GM23338 (cell line): ENCODE data around the gene INPP4A. TPM values are rescaled to one million over a fixed set of nuclear protein-coding genes. Genes with fewer than 3 reads are reported as not detected.

ENCODE experiments used
- ATAC-seq: fragments of 200-7000 bp; cut with Tn5 transposase; 3 replicates; pipeline ENCODE4 v1.9.1; 2020
- DNase-seq: peaks from one replicate; pipeline ENCODE4 v3.0.0-alpha.2; 2015; ENCODE audit warnings: low spot score
- H2AFZ ChIP-seq: fragments of 200-600 bp; sonication (generic); 2 replicates; pipeline ENCODE4 v1.8.0; 2016; ENCODE audit warnings: antibody characterized with exemption, mild to moderate bottlenecking, moderate library complexity
- H3F3A ChIP-seq: fragments of 200-600 bp; sonication (generic); replicated peaks from 2 replicates; pipeline ENCODE4 v1.8.0; 2017; ENCODE audit warnings: antibody characterized with exemption, mixed run types, low read depth
- H3K27ac ChIP-seq: fragments of 200-600 bp; sonication (generic); 2 replicates; pipeline ENCODE4 v1.6.1; 2016; ENCODE audit warnings: low read depth
- H3K27me3 ChIP-seq: fragments of 200-600 bp; sonication (generic); 2 replicates; pipeline ENCODE4 v1.8.0; 2016; ENCODE audit warnings: mild to moderate bottlenecking, mixed run types, moderate library complexity; ENCODE audit not compliant: insufficient read depth
- H3K36me3 ChIP-seq: fragments of 200-600 bp; sonication (generic); 2 replicates; pipeline ENCODE4 v1.8.0; 2016; ENCODE audit warnings: mild to moderate bottlenecking; ENCODE audit not compliant: insufficient read depth
- H3K4me1 ChIP-seq: fragments of 200-600 bp; sonication (generic); 2 replicates; pipeline ENCODE4 v1.8.0; 2016; ENCODE audit warnings: mild to moderate bottlenecking, moderate library complexity; ENCODE audit not compliant: insufficient read depth
- H3K4me2 ChIP-seq: fragments of 200-600 bp; sonication (generic); 2 replicates; pipeline ENCODE4 v1.7.1; 2017; ENCODE audit warnings: mixed run types
- H3K4me3 ChIP-seq: fragments of 200-600 bp; sonication (generic); 2 replicates; pipeline ENCODE4 v1.6.1; 2016; ENCODE audit warnings: mixed run types
- H3K79me2 ChIP-seq: fragments of 200-600 bp; sonication (generic); replicated peaks from 2 replicates; pipeline ENCODE4 v1.8.0; 2017; ENCODE audit warnings: mild to moderate bottlenecking; ENCODE audit not compliant: insufficient read depth
- H3K9me2 ChIP-seq: fragments of 200-600 bp; sonication (generic); 2 replicates; pipeline ENCODE4 v1.8.0; 2017; ENCODE audit not compliant: insufficient read depth
- H4K20me1 ChIP-seq: fragments of 200-600 bp; sonication (generic); replicated peaks from 2 replicates; pipeline ENCODE4 v1.8.0; 2017; ENCODE audit warnings: mild to moderate bottlenecking; ENCODE audit not compliant: insufficient read depth
- H3K27ac Mint-ChIP-seq: 2 replicates; pipeline ENCODE4 v1.8.0; 2020; ENCODE audit warnings: inconsistent platforms, mild to moderate bottlenecking, moderate library complexity, mixed read lengths
- H3K27me3 Mint-ChIP-seq: 3 replicates; pipeline ENCODE4 v1.8.0; 2022; ENCODE audit warnings: low read depth, mild to moderate bottlenecking, moderate library complexity, mixed read lengths, inconsistent platforms; ENCODE audit not compliant: insufficient read depth, poor library complexity
- H3K36me3 Mint-ChIP-seq: 3 replicates; pipeline ENCODE4 v1.8.0; 2021; ENCODE audit warnings: low read depth, mild to moderate bottlenecking, inconsistent platforms, moderate library complexity, mixed read lengths
- H3K4me1 Mint-ChIP-seq: 3 replicates; pipeline ENCODE4 v1.8.0; 2020; ENCODE audit warnings: mild to moderate bottlenecking, inconsistent platforms, mixed read lengths
- H3K4me3 Mint-ChIP-seq: 3 replicates; pipeline ENCODE4 v1.8.0; 2021; ENCODE audit warnings: moderate library complexity, mild to moderate bottlenecking, inconsistent platforms, mixed read lengths
- H3K9me3 Mint-ChIP-seq: 3 replicates; pipeline ENCODE4 v1.8.0; 2020; ENCODE audit warnings: moderate library complexity, mild to moderate bottlenecking, inconsistent platforms, mixed read lengths
- CREB1 ChIP-seq: fragments of 250-450 bp; sonication (Bioruptor Pico); IDR thresholded peaks from 2 replicates; pipeline ENCODE4 v1.5.0; 2020; ENCODE audit warnings: low read depth, mild to moderate bottlenecking, moderate library complexity
- CTCF ChIP-seq, 2 experiments: fragments of 200-600 bp in 1 of 2; sonication (generic) in 1 of 2; conservative IDR thresholded peaks; 2 replicates each; pipeline versions ENCODE4 v1.5.1 to v1.6.1; 2016 to 2017; ENCODE audit warnings: antibody characterized with exemption in 2 of 2, low read depth in 2 of 2, mild to moderate bottlenecking in 2 of 2, moderate library complexity in 1 of 2
- JUNB ChIP-seq: IDR thresholded peaks from one replicate; pipeline ENCODE4 v1.6.1; 2016; ENCODE audit warnings: antibody characterized with exemption; ENCODE audit not compliant: unreplicated experiment
- NANOG ChIP-seq: IDR thresholded peaks from 2 replicates; pipeline ENCODE4 v1.6.1; 2016; ENCODE audit warnings: antibody characterized with exemption, borderline replicate concordance
- STAT1 ChIP-seq: IDR thresholded peaks from one replicate; pipeline ENCODE4 v1.6.1; 2016; ENCODE audit warnings: antibody characterized with exemption; ENCODE audit not compliant: unreplicated experiment
- ZNF114 ChIP-seq: fragments of 250-450 bp; sonication (Bioruptor Pico); IDR thresholded peaks from 2 replicates; pipeline ENCODE4 v1.5.0; 2020; ENCODE audit warnings: mild to moderate bottlenecking, moderate library complexity
- polyA plus RNA-seq: library from polyadenylated mRNA; unstranded; fragments of >200 nt; fragmentation: Nextera tagmentation; extraction: Ambion mirVana; gene quantifications from 2 replicates; pipeline ENCODE4 v1.2.1, GENCODE V29; 2016
- total RNA-seq: library from RNA; depleted of rRNA; stranded (reverse); fragments of >200 nt; shearing (Covaris generic); gene quantifications from 2 replicates; pipeline ENCODE4 v1.2.3, GENCODE V29; 2014
- TF ChIP-seq, protein P1 (sequence below): IDR thresholded peaks from 2 replicates; pipeline ENCODE4 v1.6.1; 2016; ENCODE audit warnings: antibody characterized with exemption
- TF ChIP-seq, protein P2 (sequence below): IDR thresholded peaks from one replicate; pipeline ENCODE4 v1.6.1; 2018; ENCODE audit warnings: antibody characterized with exemption; ENCODE audit not compliant: unreplicated experiment
- TF ChIP-seq, protein P3 (sequence below): fragments of 250-450 bp; sonication (Bioruptor Pico); IDR thresholded peaks from 2 replicates; pipeline ENCODE4 v1.5.0; 2020; ENCODE audit warnings: mild to moderate bottlenecking, moderate library complexity

The INPP4A gene
- total and polyA plus RNA-seq, 2 experiments from 2014 or later, result 8.5 to 36.9 TPM

DNA sequence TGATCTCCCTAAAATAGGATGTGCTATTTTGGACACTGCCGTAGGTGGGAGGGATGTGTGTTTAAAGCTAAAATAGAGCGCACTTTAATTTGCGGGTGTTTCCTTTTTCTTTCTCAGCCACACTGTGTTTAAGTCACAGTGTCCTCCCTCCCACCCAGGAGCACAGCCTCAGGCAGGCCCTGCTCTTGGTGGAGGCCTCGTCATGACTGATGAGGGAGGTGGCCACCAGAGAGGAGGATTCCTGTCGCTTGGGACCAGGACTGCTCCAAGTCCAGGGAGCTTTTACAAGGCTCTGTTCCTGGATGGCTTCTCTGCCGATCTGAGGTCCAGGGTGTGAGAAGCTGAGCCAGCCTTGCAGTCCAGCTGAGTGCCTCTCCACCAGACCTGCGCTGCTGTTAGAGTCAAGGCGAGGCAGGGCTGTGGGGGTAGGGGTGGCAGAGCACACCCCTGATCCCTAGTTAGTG is 33.5 kb downstream of the INPP4A start (continued):
- TF ChIP-seq, protein P1, sequence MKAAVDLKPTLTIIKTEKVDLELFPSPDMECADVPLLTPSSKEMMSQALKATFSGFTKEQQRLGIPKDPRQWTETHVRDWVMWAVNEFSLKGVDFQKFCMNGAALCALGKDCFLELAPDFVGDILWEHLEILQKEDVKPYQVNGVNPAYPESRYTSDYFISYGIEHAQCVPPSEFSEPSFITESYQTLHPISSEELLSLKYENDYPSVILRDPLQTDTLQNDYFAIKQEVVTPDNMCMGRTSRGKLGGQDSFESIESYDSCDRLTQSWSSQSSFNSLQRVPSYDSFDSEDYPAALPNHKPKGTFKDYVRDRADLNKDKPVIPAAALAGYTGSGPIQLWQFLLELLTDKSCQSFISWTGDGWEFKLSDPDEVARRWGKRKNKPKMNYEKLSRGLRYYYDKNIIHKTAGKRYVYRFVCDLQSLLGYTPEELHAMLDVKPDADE, result no peak
- TF ChIP-seq JUNB (no peak), CTCF (conservative IDR thresholded peaks at IDR 0.05; ENCODE audit: low read depth in 2 of 2) (no peak), STAT1 (no peak), CREB1 (CRISPR knock-in tag) (no peak), ZNF114 (CRISPR knock-in tag) (no peak)
- TF ChIP-seq, protein P2, sequence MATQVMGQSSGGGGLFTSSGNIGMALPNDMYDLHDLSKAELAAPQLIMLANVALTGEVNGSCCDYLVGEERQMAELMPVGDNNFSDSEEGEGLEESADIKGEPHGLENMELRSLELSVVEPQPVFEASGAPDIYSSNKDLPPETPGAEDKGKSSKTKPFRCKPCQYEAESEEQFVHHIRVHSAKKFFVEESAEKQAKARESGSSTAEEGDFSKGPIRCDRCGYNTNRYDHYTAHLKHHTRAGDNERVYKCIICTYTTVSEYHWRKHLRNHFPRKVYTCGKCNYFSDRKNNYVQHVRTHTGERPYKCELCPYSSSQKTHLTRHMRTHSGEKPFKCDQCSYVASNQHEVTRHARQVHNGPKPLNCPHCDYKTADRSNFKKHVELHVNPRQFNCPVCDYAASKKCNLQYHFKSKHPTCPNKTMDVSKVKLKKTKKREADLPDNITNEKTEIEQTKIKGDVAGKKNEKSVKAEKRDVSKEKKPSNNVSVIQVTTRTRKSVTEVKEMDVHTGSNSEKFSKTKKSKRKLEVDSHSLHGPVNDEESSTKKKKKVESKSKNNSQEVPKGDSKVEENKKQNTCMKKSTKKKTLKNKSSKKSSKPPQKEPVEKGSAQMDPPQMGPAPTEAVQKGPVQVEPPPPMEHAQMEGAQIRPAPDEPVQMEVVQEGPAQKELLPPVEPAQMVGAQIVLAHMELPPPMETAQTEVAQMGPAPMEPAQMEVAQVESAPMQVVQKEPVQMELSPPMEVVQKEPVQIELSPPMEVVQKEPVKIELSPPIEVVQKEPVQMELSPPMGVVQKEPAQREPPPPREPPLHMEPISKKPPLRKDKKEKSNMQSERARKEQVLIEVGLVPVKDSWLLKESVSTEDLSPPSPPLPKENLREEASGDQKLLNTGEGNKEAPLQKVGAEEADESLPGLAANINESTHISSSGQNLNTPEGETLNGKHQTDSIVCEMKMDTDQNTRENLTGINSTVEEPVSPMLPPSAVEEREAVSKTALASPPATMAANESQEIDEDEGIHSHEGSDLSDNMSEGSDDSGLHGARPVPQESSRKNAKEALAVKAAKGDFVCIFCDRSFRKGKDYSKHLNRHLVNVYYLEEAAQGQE, result no peak

DNA sequence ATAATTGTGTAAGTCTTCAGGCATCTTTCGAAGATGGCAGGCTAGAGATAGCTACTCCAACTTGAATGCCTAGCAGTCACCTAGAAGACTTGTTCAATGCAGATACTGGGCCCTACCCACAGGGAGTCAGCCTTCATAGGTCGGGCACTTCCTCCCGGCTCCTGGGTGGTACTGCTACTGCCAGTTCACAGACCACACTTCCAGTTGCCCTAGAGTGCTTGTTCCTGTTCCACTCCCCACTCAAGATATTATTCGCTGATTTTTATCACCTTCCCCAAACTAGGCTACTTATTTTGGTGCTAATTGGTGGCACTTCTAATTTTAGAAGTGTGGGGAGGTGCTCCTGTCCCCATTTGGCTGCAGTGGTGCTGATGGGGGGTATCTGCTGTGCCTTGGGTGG is 34.2 kb downstream of the INPP4A start:
- H4K20me1 ChIP-seq, result peaks cover 21% of the 10 kb centered on the region; the same call in 1 of the 2 replicates
- peaks cover 25% of the 10 kb centered on the region for H3K4me1 ChIP-seq
- no peaks in the 10 kb centered on the region for H3K36me3 ChIP-seq
- H3K9me3 Mint-ChIP-seq, result no peaks in the 10 kb centered on the region
- no peak overlapping the region for H3K27ac ChIP-seq
- no peak overlapping the region for H3K4me2 ChIP-seq
- no peaks in the 10 kb centered on the region for H3F3A ChIP-seq
- ATAC-seq (no peak), DNase-seq (no peak)
- peaks cover 78% of the 10 kb centered on the region for H3K4me1 Mint-ChIP-seq
- H3K27me3 ChIP-seq, result no peaks in the 10 kb centered on the region
- no peak overlapping the region for H3K27ac Mint-ChIP-seq
- H3K4me3 Mint-ChIP-seq, result no peak overlapping the region
- H3K27me3 Mint-ChIP-seq, result peaks cover 6% of the 10 kb centered on the region
- no peak overlapping the region for H2AFZ ChIP-seq
- no peak overlapping the region for H3K4me3 ChIP-seq
- no peaks in the 10 kb centered on the region for H3K36me3 Mint-ChIP-seq
- H3K79me2 ChIP-seq, result peaks cover 70% of the 10 kb centered on the region
- no peaks in the 10 kb centered on the region for H3K9me2 ChIP-seq
- TF ChIP-seq STAT1 (no peak), NANOG (no peak)
- TF ChIP-seq, protein P3, sequence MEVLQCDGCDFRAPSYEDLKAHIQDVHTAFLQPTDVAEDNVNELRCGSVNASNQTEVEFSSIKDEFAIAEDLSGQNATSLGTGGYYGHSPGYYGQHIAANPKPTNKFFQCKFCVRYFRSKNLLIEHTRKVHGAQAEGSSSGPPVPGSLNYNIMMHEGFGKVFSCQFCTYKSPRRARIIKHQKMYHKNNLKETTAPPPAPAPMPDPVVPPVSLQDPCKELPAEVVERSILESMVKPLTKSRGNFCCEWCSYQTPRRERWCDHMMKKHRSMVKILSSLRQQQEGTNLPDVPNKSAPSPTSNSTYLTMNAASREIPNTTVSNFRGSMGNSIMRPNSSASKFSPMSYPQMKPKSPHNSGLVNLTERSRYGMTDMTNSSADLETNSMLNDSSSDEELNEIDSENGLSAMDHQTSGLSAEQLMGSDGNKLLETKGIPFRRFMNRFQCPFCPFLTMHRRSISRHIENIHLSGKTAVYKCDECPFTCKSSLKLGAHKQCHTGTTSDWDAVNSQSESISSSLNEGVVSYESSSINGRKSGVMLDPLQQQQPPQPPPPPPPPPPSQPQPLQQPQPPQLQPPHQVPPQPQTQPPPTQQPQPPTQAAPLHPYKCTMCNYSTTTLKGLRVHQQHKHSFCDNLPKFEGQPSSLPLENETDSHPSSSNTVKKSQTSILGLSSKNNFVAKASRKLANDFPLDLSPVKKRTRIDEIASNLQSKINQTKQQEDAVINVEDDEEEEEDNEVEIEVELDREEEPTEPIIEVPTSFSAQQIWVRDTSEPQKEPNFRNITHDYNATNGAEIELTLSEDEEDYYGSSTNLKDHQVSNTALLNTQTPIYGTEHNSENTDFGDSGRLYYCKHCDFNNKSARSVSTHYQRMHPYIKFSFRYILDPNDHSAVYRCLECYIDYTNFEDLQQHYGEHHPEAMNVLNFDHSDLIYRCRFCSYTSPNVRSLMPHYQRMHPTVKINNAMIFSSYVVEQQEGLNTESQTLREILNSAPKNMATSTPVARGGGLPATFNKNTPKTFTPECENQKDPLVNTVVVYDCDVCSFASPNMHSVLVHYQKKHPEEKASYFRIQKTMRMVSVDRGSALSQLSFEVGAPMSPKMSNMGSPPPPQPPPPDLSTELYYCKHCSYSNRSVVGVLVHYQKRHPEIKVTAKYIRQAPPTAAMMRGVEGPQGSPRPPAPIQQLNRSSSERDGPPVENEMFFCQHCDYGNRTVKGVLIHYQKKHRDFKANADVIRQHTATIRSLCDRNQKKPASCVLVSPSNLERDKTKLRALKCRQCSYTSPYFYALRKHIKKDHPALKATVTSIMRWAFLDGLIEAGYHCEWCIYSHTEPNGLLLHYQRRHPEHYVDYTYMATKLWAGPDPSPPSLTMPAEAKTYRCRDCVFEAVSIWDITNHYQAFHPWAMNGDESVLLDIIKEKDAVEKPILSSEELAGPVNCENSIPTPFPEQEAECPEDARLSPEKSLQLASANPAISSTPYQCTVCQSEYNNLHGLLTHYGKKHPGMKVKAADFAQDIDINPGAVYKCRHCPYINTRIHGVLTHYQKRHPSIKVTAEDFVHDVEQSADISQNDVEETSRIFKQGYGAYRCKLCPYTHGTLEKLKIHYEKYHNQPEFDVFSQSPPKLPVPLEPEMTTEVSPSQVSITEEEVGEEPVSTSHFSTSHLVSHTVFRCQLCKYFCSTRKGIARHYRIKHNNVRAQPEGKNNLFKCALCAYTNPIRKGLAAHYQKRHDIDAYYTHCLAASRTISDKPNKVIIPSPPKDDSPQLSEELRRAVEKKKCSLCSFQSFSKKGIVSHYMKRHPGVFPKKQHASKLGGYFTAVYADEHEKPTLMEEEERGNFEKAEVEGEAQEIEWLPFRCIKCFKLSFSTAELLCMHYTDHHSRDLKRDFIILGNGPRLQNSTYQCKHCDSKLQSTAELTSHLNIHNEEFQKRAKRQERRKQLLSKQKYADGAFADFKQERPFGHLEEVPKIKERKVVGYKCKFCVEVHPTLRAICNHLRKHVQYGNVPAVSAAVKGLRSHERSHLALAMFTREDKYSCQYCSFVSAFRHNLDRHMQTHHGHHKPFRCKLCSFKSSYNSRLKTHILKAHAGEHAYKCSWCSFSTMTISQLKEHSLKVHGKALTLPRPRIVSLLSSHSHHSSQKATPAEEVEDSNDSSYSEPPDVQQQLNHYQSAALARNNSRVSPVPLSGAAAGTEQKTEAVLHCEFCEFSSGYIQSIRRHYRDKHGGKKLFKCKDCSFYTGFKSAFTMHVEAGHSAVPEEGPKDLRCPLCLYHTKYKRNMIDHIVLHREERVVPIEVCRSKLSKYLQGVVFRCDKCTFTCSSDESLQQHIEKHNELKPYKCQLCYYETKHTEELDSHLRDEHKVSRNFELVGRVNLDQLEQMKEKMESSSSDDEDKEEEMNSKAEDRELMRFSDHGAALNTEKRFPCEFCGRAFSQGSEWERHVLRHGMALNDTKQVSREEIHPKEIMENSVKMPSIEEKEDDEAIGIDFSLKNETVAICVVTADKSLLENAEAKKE (CRISPR knock-in tag), result no peak
- TF ChIP-seq, protein P2, result no peak
